T-helper 2 cell treated with Interferon-gamma antibody and Interleukin-4, amounts not matched to agents 100 ng/mL and 5 ng/mL, for 36 hours (primary cell): ENCODE data around the gene KCTD3. TPM values are rescaled to one million over a fixed set of nuclear protein-coding genes. Genes with fewer than 3 reads are reported as not detected.

Experiments used
- intact Hi-C: fragments of 100-400 bp; cut with micrococcal nuclease; formaldehyde crosslinking; loops from one replicate; pipeline ENCODE4 v1.15.1; 2023
- total RNA-seq: library from RNA; stranded (reverse); gene quantifications from 2 replicates; pipeline ENCODE4 v1.2.3, GENCODE V29; 2022

Gene KCTD3
- total RNA-seq, 1 donor from 2014 or later = 4.9 TPM

- intact Hi-C loops = no loop called here
Observed at GRCh38 chr1:215555531-215555930, 11.6 kb upstream of the KCTD3 start.

GRCh38 chr1:215556996-215557395 is 10.1 kb upstream of the KCTD3 start:
- intact Hi-C loops = no loop called here

GRCh38 chr1:215557504-215557903 is 9.6 kb upstream of the KCTD3 start:
- intact Hi-C loops = no loop called here

GRCh38 chr1:215557992-215558626 is 9.0 kb upstream of the KCTD3 start:
- intact Hi-C loops = no loop called here

- intact Hi-C loops = no loop called here
Observed at GRCh38 chr1:215567491-215568298, 591 bp downstream of the KCTD3 start.

- intact Hi-C loops = no loop called here
Observed at GRCh38 chr1:215568299-215568692, 1.2 kb downstream of the KCTD3 start.

GRCh38 chr1:215569986-215570824 is 3.1 kb downstream of the KCTD3 start:
- intact Hi-C loops = no loop called here

GRCh38 chr1:215581896-215582295 is 14.8 kb downstream of the KCTD3 start:
- intact Hi-C loops = no loop called here

- intact Hi-C loops = no loop called here
Observed at GRCh38 chr1:215583185-215583749, 16.2 kb downstream of the KCTD3 start.

GRCh38 chr1:215584389-215584788 is 17.3 kb downstream of the KCTD3 start:
- intact Hi-C loops = no loop called here

- intact Hi-C loops = no loop called here
Observed at GRCh38 chr1:215589650-215590435, 22.7 kb downstream of the KCTD3 start.

GRCh38 chr1:215590779-215591491 is 23.8 kb downstream of the KCTD3 start:
- intact Hi-C loops = no loop called here

GRCh38 chr1:215594640-215595039 is 27.5 kb downstream of the KCTD3 start:
- intact Hi-C loops = no loop called here

- intact Hi-C loops = no loop called here
Observed at GRCh38 chr1:215595231-215595630, 28.1 kb downstream of the KCTD3 start.

GRCh38 chr1:215597961-215598360 is 30.9 kb downstream of the KCTD3 start:
- intact Hi-C loops = no loop called here

GRCh38 chr1:215599418-215600074 is 32.4 kb downstream of the KCTD3 start:
- intact Hi-C loops = no loop called here

GRCh38 chr1:215600258-215600792 is 33.2 kb downstream of the KCTD3 start:
- intact Hi-C loops = no loop called here

- intact Hi-C loops = no loop called here
Observed at GRCh38 chr1:215600867-215601266, 33.8 kb downstream of the KCTD3 start.

GRCh38 chr1:215601276-215601675 is 34.2 kb downstream of the KCTD3 start:
- intact Hi-C loops = no loop called here
